ENCODE results near the gene SLC49A4.

DNA sequence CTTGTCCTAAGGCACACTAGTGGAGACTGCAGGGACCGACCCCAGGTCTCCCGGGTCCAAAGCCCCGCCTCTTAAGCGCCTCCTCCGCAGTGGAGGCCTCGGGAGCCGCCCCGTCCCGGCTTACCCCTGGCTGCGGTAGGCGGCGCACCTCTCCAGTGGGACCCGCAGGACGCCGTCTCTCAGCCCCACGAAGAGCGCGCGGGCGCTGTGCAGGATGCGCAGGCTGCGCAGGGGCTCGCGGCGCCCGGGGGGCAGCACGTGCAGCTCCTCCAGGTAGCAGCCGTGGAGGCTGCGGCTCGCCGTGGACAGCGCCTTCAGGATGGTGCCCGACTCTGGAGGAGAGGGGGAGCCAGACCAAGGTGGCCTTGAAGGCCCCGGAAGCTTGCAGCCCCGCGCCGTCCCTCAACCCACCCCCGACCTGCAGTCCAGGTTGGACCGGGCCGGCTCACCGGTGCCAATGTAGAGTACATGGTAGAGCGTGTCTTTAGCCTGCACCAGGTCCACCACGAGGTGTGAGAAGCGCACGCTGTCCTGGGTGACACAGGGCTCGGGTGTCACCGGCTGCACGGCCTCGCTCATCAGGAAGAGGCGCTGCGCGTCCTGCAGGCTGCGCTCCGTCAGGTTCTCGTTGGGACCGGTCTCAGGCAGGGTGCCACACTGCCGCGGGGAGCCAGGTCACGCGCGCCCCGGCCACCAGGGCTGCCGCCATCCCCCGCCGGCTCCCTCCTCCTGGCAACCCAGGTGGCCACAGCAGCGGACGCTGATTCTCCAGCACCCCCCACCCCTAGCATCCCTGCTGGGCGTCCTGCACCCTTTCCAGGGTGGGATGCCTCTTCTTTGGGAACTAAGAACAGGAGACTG, 127.2 kb downstream of the SLC49A4 start:
- no peak for TF ChIP-seq ZNF598 (CRISPR knock-in tag; IDR thresholded peaks at IDR 0.05; ENCODE audit: borderline replicate concordance)
- TF ChIP-seq ZSCAN22 (CRISPR knock-in tag; IDR thresholded peaks at IDR 0.05): no peak
- TF ChIP-seq TCF7 (IDR thresholded peaks at IDR 0.05; ENCODE audit: low read depth): no peak
- TF ChIP-seq TARDBP (CRISPR knock-in tag; IDR thresholded peaks at IDR 0.05): no peak
- TF ChIP-seq CBX5 (CRISPR knock-in tag; IDR thresholded peaks at IDR 0.05; ENCODE audit: borderline replicate concordance): no peak

Data from HepG2 (cell line).